IMR-90 (cell line): Measurements from ENCODE around the gene AMIGO2. TPM values are rescaled to one million over a fixed set of nuclear protein-coding genes. Genes with fewer than 3 reads are reported as not detected.

Experiments used
- ATAC-seq: fragments of 200-7000 bp; cut with Tn5 transposase; 2 replicates; pipeline ENCODE4 v1.9.1; 2020; ENCODE audit warnings: low read depth, mild to moderate bottlenecking, moderate library complexity
- BruUV-seq: library from RNA; stranded (reverse); fragments of 400-500 nt; replicated peaks from 2 replicates; lab custom pipeline; 2021; lab: Mats Ljungman, UMichigan
- CTCF ChIA-PET: fragments of 300-600 bp; formaldehyde crosslinking; extraction: SDS; loops from one replicate; lab custom pipeline; 2021; ENCODE audit warnings: antibody characterized with exemption; lab: Yijun Ruan, JAX
- POLR2A ChIA-PET: fragments of 300-600 bp; sonication (Branson Sonifier 250); formaldehyde crosslinking; loops from one replicate; lab custom pipeline; 2022; ENCODE audit warnings: antibody characterized with exemption; ENCODE audit not compliant: unreplicated experiment; lab: Charles Lee
- DNase-seq: peaks from one replicate; pipeline ENCODE4 v3.0.0; 2013
- H2AFZ ChIP-seq: replicated peaks from 2 replicates; pipeline ENCODE3; 2013; ENCODE audit warnings: low read length, mild to moderate bottlenecking; ENCODE audit not compliant: poor library complexity
- H2AK5ac ChIP-seq: 2 replicates; pipeline ENCODE4 v1.6.1; 2013; ENCODE audit warnings: low read depth, low read length, inconsistent platforms
- H2AK9ac ChIP-seq: replicated peaks from 2 replicates; pipeline ENCODE3; 2013; ENCODE audit warnings: mild to moderate bottlenecking, low read depth, low read length, moderate library complexity; ENCODE audit not compliant: poor library complexity
- H2BK120ac ChIP-seq: 2 replicates; pipeline ENCODE4 v1.6.1; 2013; ENCODE audit warnings: low read depth, low read length, inconsistent platforms
- H2BK15ac ChIP-seq: 3 replicates; pipeline ENCODE4 v1.6.1; 2013; ENCODE audit warnings: low read depth, low read length, inconsistent platforms
- H2BK20ac ChIP-seq: 2 replicates; pipeline ENCODE4 v1.6.1; 2013; ENCODE audit warnings: low read depth, mild to moderate bottlenecking, inconsistent platforms, low read length, moderate library complexity
- H2BK5ac ChIP-seq: 2 replicates; pipeline ENCODE4 v1.6.1; 2013; ENCODE audit warnings: mild to moderate bottlenecking, low read depth, low read length, inconsistent platforms; ENCODE audit not compliant: poor library complexity, severe bottlenecking
- H3K14ac ChIP-seq: replicated peaks from 2 replicates; pipeline ENCODE4 v1.6.1; 2013; ENCODE audit warnings: low read depth, low read length, inconsistent platforms
- H3K18ac ChIP-seq: 2 replicates; pipeline ENCODE4 v1.6.1; 2013; ENCODE audit warnings: low read depth, low read length, control low read depth
- H3K23ac ChIP-seq: 2 replicates; pipeline ENCODE4 v1.6.1; 2013; ENCODE audit warnings: low read depth, low read length, inconsistent platforms
- H3K27ac ChIP-seq: 2 replicates; pipeline ENCODE4 v1.5.1; 2013; ENCODE audit warnings: mild to moderate bottlenecking, control low read depth, low read length; ENCODE audit not compliant: insufficient read depth
- H3K27me3 ChIP-seq: 2 replicates; pipeline ENCODE4 v1.6.1; 2013; ENCODE audit warnings: low read length; ENCODE audit not compliant: control insufficient read depth, insufficient read depth
- H3K36me3 ChIP-seq: 2 replicates; pipeline ENCODE4 v1.6.1; 2013; ENCODE audit warnings: low read length, mixed read lengths; ENCODE audit not compliant: control insufficient read depth, insufficient read depth
- H3K4ac ChIP-seq: 2 replicates; pipeline ENCODE4 v1.6.1; 2013; ENCODE audit warnings: low read depth, low read length, inconsistent platforms
- H3K4me1 ChIP-seq: 2 replicates; pipeline ENCODE4 v1.6.1; 2013; ENCODE audit warnings: low read length, mixed read lengths; ENCODE audit not compliant: control insufficient read depth, insufficient read depth
- H3K4me2 ChIP-seq: 2 replicates; pipeline ENCODE4 v1.6.1; 2013; ENCODE audit warnings: low read depth, mild to moderate bottlenecking, control low read depth, low read length, moderate library complexity
- H3K4me3 ChIP-seq: 2 replicates; pipeline ENCODE4 v1.5.1; 2013; ENCODE audit warnings: low read depth, mild to moderate bottlenecking, control low read depth, low read length, moderate library complexity; ENCODE audit not compliant: insufficient read depth
- H3K56ac ChIP-seq: 2 replicates; pipeline ENCODE4 v1.6.1; 2013; ENCODE audit warnings: low read length, inconsistent platforms; ENCODE audit not compliant: insufficient read depth; ENCODE audit errors: extremely low read depth
- H3K79me1 ChIP-seq, 2 experiments: 2 replicates each; pipeline ENCODE4 v1.6.1; 2013; ENCODE audit warnings: low read length in 2 of 2, inconsistent platforms in 1 of 2, low read depth in 1 of 2
- H3K9ac ChIP-seq: 2 replicates; pipeline ENCODE4 v1.6.1; 2013; ENCODE audit warnings: low read depth, low read length, control low read depth
- H3K9me1 ChIP-seq: 2 replicates; pipeline ENCODE4 v1.6.1; 2013; ENCODE audit warnings: low read length, inconsistent platforms; ENCODE audit not compliant: insufficient read depth
- H3K9me3 ChIP-seq: 2 replicates; pipeline ENCODE4 v1.6.1; 2013; ENCODE audit warnings: low read length; ENCODE audit not compliant: control insufficient read depth, insufficient read depth
- H4K20me1 ChIP-seq: 2 replicates; pipeline ENCODE4 v1.6.1; 2013; ENCODE audit warnings: low read length, inconsistent platforms; ENCODE audit not compliant: insufficient read depth
- H4K5ac ChIP-seq: 2 replicates; pipeline ENCODE4 v1.6.1; 2013; ENCODE audit warnings: mild to moderate bottlenecking, low read depth, low read length, control low read depth
- H4K8ac ChIP-seq, 2 experiments: 2 replicates each; pipeline ENCODE4 v1.6.1; 2013; ENCODE audit warnings: low read depth in 2 of 2, low read length in 2 of 2, control low read depth in 1 of 2, inconsistent platforms in 1 of 2
- H4K91ac ChIP-seq: 2 replicates; pipeline ENCODE4 v1.6.1; 2013; ENCODE audit warnings: low read depth, low read length, inconsistent platforms; ENCODE audit not compliant: insufficient read depth
- CEBPB ChIP-seq: IDR thresholded peaks from 2 replicates; pipeline ENCODE4 v1.6.1; 2012; ENCODE audit warnings: low read depth, low read length, improper control_type of control experiment
- ELK1 ChIP-seq: fragments of 150-350 bp; IDR thresholded peaks from 2 replicates; pipeline ENCODE4 v1.6.1; 2016; ENCODE audit warnings: low read depth, mild to moderate bottlenecking, low read length, moderate library complexity, borderline replicate concordance
- POLR2A ChIP-seq: IDR thresholded peaks from 2 replicates; pipeline ENCODE4 v1.6.1; 2012; ENCODE audit warnings: mild to moderate bottlenecking, low read depth, low read length
- WGBS, 2 experiments: methylation state at CpG; one replicate each; pipeline versions ENCODE4 v1.1.5 to v1.1.7; 2013; ENCODE audit warnings: missing lambda C conversion rate in 2 of 2; ENCODE audit not compliant: insufficient read length in 1 of 2; ENCODE audit errors: extremely low coverage in 2 of 2; 5-methylcytosine and 5-hydroxymethylcytosine counted together
- dilution Hi-C: fragments of 300-500 bp; cut with HindIII; formaldehyde crosslinking; loops from one replicate; pipeline ENCODE4 v1.14.3; 2018; ENCODE audit warnings: low sequenced_read_pairs; ENCODE audit not compliant: unreplicated experiment
- in situ Hi-C: fragments of 300-500 bp; cut with MboI; formaldehyde crosslinking; loops from 3 replicates; pipeline ENCODE4 v1.14.3; 2019; ENCODE audit warnings: low sequenced_read_pairs, inconsistent platforms, mixed read lengths
- intact Hi-C: fragments of 100-400 bp; cut with micrococcal nuclease; formaldehyde crosslinking; loops from 2 replicates; pipeline ENCODE4 v1.10.0; 2022
- polyA plus RNA-seq, 3 experiments: library from polyadenylated mRNA; depleted of rRNA; stranded (reverse); fragments of >200 nt; gene quantifications; 2 replicates each; pipeline ENCODE4 v1.2.3, GENCODE V29; 2012; ENCODE audit warnings: low replicate concordance in 1 of 3
- total RNA-seq: library from RNA; depleted of rRNA; stranded (reverse); fragments of >200 nt; gene quantifications from 2 replicates; pipeline ENCODE4 v1.2.3, GENCODE V29; 2012; rRNA removed

AMIGO2 gene
- total and polyA plus RNA-seq, 2 of the 4 experiments (the other 2 are of a cell fraction) = 20.1 to 32.6 TPM

- BruUV-seq = no TSS peak
- H3K9me1 ChIP-seq = peaks cover 2% of the 10 kb centered on the region; the same call in 1 of the 2 replicates
- WGBS, 2 experiments = no CpG with 5 or more reads among the region's 5 CpGs
- no peaks in the 10 kb centered on the region for H4K20me1 ChIP-seq
- dilution Hi-C loops (no loop called here), in situ Hi-C loops (no loop called here), intact Hi-C loops (no loop called here)
- H2BK20ac ChIP-seq = no peak overlapping the region
- H3K9me3 ChIP-seq = no peaks in the 10 kb centered on the region
- no peak overlapping the region for H2BK15ac ChIP-seq
- no peak overlapping the region for H3K14ac ChIP-seq
- no peak overlapping the region for H3K18ac ChIP-seq
- no peak overlapping the region for H4K91ac ChIP-seq
- no peak for ATAC-seq
- H4K8ac ChIP-seq = no peak overlapping the region
- H3K79me1 ChIP-seq = peaks cover 0 to 5% of the 10 kb centered on the region in 2 experiments; a peak in 1 of 4 replicates
- TF ChIP-seq POLR2A (no peak), CEBPB (no peak), ELK1 (no peak)
- H3K23ac ChIP-seq = no peak overlapping the region
- H2AK9ac ChIP-seq = no peak overlapping the region
- H2BK5ac ChIP-seq = no peak overlapping the region
- no peak overlapping the region for H2BK120ac ChIP-seq
- no peaks in the 10 kb centered on the region for H3K27me3 ChIP-seq
- H3K36me3 ChIP-seq = no peaks in the 10 kb centered on the region
- H3K56ac ChIP-seq = no peak overlapping the region
- no peak overlapping the region for H2AFZ ChIP-seq
- no peak overlapping the region for H4K5ac ChIP-seq
- CTCF ChIA-PET = no interaction called here
- H3K9ac ChIP-seq = no peak overlapping the region
- DNase-seq = no peak
- POLR2A ChIA-PET = no interaction called here
- H3K4me1 ChIP-seq = no peaks in the 10 kb centered on the region; the same call in 1 of the 2 replicates
- no peak overlapping the region for H3K27ac ChIP-seq
- H3K4me2 ChIP-seq = no peak overlapping the region
- H3K4me3 ChIP-seq = no peak overlapping the region
- no peak overlapping the region for H2AK5ac ChIP-seq
- H3K4ac ChIP-seq = no peak overlapping the region
These were observed 51.6 kb downstream of the AMIGO2 start for GRCh38 chr12:47028186-47028585.

Other genes starting within 250 kb of the AMIGO2 start
- gene PCED1B, start 338 bp downstream of the AMIGO2 start, total RNA-seq = 0.28 and 0.36 TPM in 2 replicates
- 2.0 and 2.6 TPM in 2 replicates for gene PCED1B, start 338 bp downstream of the AMIGO2 start, polyA plus RNA-seq (2012; rRNA removed)